Suprapubic skin (tissue), 4 donors: Measurements from ENCODE around the gene CD2AP. TPM values are rescaled to one million over a fixed set of nuclear protein-coding genes. Genes with fewer than 3 reads are reported as not detected.

ENCODE experiments used
- DNase-seq, 2 donors: peaks; one replicate each; pipeline ENCODE4 v3.0.0-alpha.2; 2019; ENCODE audit warnings: low spot score in 2 of 2
- H3K27ac ChIP-seq: fragments of 200-600 bp; sonication (generic); one replicate; pipeline ENCODE4 v1.5.1; 2019
- H3K27me3 ChIP-seq: fragments of 200-600 bp; sonication (generic); one replicate; pipeline ENCODE4 v1.5.1; 2019
- H3K36me3 ChIP-seq: fragments of 200-600 bp; sonication (generic); one replicate; pipeline ENCODE4 v1.5.1; 2019
- H3K4me1 ChIP-seq: fragments of 200-600 bp; sonication (generic); one replicate; pipeline ENCODE4 v1.5.1; 2019
- H3K4me3 ChIP-seq: fragments of 200-600 bp; sonication (generic); one replicate; pipeline ENCODE4 v1.5.1; 2019; ENCODE audit warnings: mild to moderate bottlenecking
- H3K9me3 ChIP-seq: fragments of 200-600 bp; sonication (generic); one replicate; pipeline ENCODE4 v1.5.1; 2019
- CTCF ChIP-seq, 2 donors: fragments of 200-600 bp in 1 of 2; fragments of 450-650 bp in 1 of 2; sonication (generic) in 1 of 2; IDR thresholded peaks; one replicate each; pipeline ENCODE4 v1.5.1; 2016 to 2019; ENCODE audit warnings: antibody characterized with exemption in 2 of 2, mild to moderate bottlenecking in 1 of 2, moderate library complexity in 1 of 2
- EP300 ChIP-seq: sonication (generic); formaldehyde crosslinking; IDR thresholded peaks from one replicate; pipeline ENCODE4 v1.6.1; 2017; ENCODE audit warnings: antibody characterized with exemption
- POLR2A ChIP-seq, 2 donors: fragments of 450-650 bp; IDR thresholded peaks; one replicate each; pipeline ENCODE4 v1.6.1; 2017; ENCODE audit warnings: antibody characterized with exemption in 2 of 2, mild to moderate bottlenecking in 2 of 2, moderate library complexity in 2 of 2
- POLR2AphosphoS5 ChIP-seq, 3 donors: sonication (generic); formaldehyde crosslinking; IDR thresholded peaks; one replicate each; pipeline ENCODE4 v1.6.1; 2017; ENCODE audit warnings: antibody characterized with exemption in 3 of 3
- WGBS: methylation state at CpG from one replicate; pipeline ENCODE4 v1.1.5; 2018; 5-methylcytosine and 5-hydroxymethylcytosine counted together
- total RNA-seq, 4 donors: library from RNA; depleted of rRNA; stranded (reverse); fragments of >200 nt; gene quantifications; one replicate each; pipeline ENCODE4 v1.1.0, GENCODE V29; 2016

CD2AP gene
- total RNA-seq, 4 donors from 2014 or later, result 20.4 to 41.8 (median 28.3) TPM

DNA sequence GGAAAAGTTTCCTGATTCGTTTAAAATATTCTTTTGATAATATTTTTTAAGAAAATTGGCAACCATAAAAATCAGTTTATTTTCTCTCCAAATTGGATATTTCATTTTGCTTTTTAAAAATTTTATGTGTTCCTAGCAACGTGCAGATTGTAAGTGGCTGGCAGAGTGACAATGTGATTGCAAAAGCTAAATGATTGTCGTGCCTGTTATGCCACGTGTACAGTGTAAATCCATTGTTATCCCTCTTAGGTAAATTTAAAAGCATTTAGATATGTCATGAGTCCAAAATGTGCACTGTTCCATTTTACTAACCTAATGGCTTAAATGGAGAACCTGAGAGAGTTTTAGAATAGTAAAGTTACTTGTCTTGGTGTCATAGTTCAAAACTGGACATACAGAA is 126.4 kb downstream of the CD2AP start:
- H3K27me3 ChIP-seq, result no peaks in the 10 kb centered on the region
- 34% methylated on average over 4 of the region's 4 CpGs for WGBS
- TF ChIP-seq EP300 (no peak), POLR2A (IDR thresholded peaks at IDR 0.05) (no peak), POLR2AphosphoS5 (IDR thresholded peaks at IDR 0.05) (no peak), CTCF (IDR thresholded peaks at IDR 0.05) (no peak)
- no peaks in the 10 kb centered on the region for H3K9me3 ChIP-seq
- H3K27ac ChIP-seq, result no peak overlapping the region
- H3K4me1 ChIP-seq, result no peaks in the 10 kb centered on the region
- H3K36me3 ChIP-seq, result peaks cover 20% of the 10 kb centered on the region
- no peak for DNase-seq
- H3K4me3 ChIP-seq, result no peak overlapping the region

GRCh38 chr6:47621838-47622449 is 144.4 kb downstream of the CD2AP start:
- Histone ChIP-seq H3K36me3 (peaks cover 50% of the 10 kb centered on the region), H3K9me3 (no peaks in the 10 kb centered on the region), H3K4me3 (no peak overlapping the region), H3K27me3 (no peaks in the 10 kb centered on the region), H3K27ac (no peak overlapping the region), H3K4me1 (no peaks in the 10 kb centered on the region)
- DNase-seq, result no peak
- WGBS, result 91% methylated on average over 12 of the region's 12 CpGs
- TF ChIP-seq POLR2AphosphoS5 (IDR thresholded peaks at IDR 0.05) (no peak), EP300 (no peak), POLR2A (IDR thresholded peaks at IDR 0.05) (no peak), CTCF (IDR thresholded peaks at IDR 0.05) (no peak)

DNA sequence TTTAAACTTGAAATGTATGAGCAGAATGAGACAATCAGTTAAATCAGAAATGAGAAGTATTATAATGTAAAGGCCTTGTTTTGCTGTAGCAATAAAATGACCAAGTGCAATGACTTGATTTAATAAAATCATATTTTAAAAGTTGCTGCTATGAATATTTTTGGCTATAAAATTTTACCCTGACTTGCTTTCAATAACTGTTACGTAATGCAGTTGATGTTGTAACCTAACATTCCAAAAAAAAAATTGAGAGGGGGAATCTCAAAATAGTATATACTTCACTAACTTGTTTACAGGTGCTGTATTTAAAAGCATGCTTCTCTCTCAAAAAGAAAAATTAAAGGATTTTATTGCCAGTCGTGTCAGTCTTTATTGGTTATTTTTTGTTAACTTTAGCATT is 149.2 kb downstream of the CD2AP start:
- H3K4me3 ChIP-seq, result no peak overlapping the region
- peaks cover 14% of the 10 kb centered on the region for H3K36me3 ChIP-seq
- no peaks in the 10 kb centered on the region for H3K9me3 ChIP-seq
- 47% methylated on average over 2 of the region's 2 CpGs for WGBS
- TF ChIP-seq POLR2A (IDR thresholded peaks at IDR 0.05), result no peak
- TF ChIP-seq POLR2AphosphoS5 (IDR thresholded peaks at IDR 0.05), result no peak
- no peak for TF ChIP-seq EP300
- TF ChIP-seq CTCF (IDR thresholded peaks at IDR 0.05), result no peak
- H3K27me3 ChIP-seq, result no peaks in the 10 kb centered on the region
- no peak for DNase-seq
- peaks cover 5% of the 10 kb centered on the region for H3K4me1 ChIP-seq
- no peak overlapping the region for H3K27ac ChIP-seq

GRCh38 chr6:47628448-47629272 is 151.1 kb downstream of the CD2AP start:
- H3K9me3 ChIP-seq, result no peaks in the 10 kb centered on the region
- no peak overlapping the region for H3K27ac ChIP-seq
- no peaks in the 10 kb centered on the region for H3K27me3 ChIP-seq
- no peak for DNase-seq
- TF ChIP-seq CTCF (IDR thresholded peaks at IDR 0.05), result no peak
- TF ChIP-seq POLR2A (IDR thresholded peaks at IDR 0.05), result no peak
- no peak for TF ChIP-seq POLR2AphosphoS5 (IDR thresholded peaks at IDR 0.05)
- no peak for TF ChIP-seq EP300
- no peak overlapping the region for H3K4me3 ChIP-seq
- peaks cover 10% of the 10 kb centered on the region for H3K4me1 ChIP-seq
- H3K36me3 ChIP-seq, result peaks cover 4% of the 10 kb centered on the region
- WGBS, result 86% methylated on average over 7 of the region's 7 CpGs

DNA sequence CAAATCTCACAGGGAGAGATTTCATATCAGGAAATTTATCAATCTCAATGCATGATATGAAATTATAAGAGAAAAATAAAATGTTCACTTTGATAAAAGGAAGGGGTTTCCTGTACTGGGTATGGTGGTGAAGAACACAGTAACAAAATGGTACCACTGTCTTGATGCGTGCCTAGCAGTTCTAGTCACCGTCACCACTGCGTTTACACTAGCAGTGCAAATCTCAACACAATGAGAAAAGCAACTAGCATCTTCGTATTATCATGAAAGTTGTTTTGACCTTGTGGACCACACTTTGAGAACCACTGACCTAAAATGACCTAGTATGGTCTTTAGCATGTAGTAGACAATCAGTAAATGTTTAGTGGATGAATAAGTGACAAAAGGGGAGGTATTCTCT is 152.4 kb downstream of the CD2AP start:
- no peak overlapping the region for H3K4me3 ChIP-seq
- WGBS, result 92% methylated on average over 4 of the region's 4 CpGs
- H3K27me3 ChIP-seq, result no peaks in the 10 kb centered on the region
- TF ChIP-seq CTCF (IDR thresholded peaks at IDR 0.05) (no peak), EP300 (no peak), POLR2A (IDR thresholded peaks at IDR 0.05) (no peak), POLR2AphosphoS5 (IDR thresholded peaks at IDR 0.05) (no peak)
- peaks cover 10% of the 10 kb centered on the region for H3K4me1 ChIP-seq
- no peaks in the 10 kb centered on the region for H3K36me3 ChIP-seq
- H3K27ac ChIP-seq, result no peak overlapping the region
- H3K9me3 ChIP-seq, result no peaks in the 10 kb centered on the region
- no peak for DNase-seq
